Measurements from ENCODE around the gene ANKRD28.
"Not testable (repeated sequence)": the region's sequence is repeated elsewhere in the genome, so short reads cannot be mapped to it uniquely, and the experiment has no call there.

Gene ANKRD28

DNA sequence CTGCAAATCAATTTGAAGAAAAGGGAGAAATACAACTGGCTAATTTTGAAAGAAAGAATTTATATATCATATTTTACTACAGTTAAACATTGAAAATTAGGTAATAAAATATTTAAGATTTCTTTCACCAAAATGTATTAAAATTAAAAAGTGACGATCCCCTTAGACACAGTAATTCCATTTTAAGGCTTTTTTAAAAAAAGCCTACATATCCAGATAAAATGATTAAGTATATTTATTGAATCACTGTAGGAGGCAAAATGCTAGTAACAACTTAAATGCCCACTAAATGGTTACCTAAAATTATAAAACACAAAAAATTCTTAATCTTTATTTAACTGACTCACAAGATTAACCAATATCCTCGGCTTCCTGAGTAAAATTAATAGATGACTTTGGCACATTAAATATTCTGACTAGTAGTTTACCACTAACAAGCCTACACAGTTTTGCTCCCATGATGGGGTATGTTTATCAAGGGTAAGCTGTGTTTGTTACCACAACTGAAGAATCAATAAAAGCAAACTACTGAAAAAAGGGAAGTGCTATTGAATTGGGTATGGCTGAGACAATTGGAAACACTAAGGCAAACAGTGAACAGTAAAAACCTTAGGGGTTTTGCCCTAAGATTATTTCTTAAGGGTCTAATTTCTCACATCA, 28.4 kb downstream of the ANKRD28 start:
- no peak for DNase-seq (ENCODE audit: low read depth)

DNA sequence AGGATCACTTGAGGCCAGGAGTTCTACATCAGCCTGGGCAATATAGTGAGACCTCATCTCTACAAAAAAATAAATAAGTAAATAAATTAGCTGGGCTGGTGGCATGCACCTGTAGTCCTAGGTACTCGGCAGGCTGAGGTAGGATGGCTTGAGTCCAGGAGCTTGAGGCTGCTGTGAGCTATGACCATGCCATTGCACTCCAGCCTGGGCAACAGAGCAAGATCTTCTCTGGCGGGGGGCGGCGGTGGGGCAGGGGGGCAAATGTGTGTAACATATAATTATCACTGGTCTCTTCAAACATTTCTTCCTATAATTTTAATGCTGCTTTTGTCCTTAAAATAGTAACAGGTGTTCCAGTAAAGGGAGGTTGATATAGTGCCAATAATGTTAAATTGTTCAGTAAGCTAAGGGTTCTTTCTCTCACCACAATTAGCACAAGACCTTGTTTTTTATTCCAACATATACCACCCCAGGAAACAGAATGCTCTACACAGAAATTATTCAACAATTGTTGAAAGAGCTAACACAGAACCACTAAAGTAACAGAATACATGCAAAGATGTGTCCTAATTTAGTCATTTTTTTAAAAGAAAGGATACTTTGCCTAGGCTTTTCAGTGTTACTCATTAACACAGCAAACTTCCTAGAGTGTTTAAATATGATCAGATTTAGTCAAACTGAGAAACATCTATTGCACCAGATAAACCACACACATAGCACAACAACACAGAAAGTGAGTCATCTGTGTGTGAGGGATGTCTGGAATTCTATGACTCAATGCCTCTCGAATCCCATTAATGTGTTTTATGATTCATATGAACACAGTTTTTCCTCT, 29.1 kb downstream of the ANKRD28 start:
- DNase-seq (ENCODE audit: low read depth): no peak

DNA sequence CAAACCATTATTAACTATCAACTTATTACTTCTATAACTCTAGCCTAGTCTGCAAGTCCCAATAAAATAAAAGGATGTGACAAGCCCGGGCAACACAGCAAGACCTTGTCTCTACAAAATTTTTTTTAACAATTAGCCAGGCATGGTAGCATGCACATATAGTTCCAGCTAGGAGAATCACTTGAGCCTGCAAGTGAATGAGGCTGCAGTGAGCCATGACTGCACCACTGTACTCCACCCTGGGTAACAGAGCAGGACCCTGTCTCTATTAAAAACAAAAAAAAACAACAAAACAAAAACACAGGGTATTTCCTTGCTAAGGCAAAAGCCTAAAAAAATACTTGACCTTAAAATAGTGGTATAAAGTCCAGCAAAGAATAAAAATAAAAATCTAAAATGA, 31.4 kb downstream of the ANKRD28 start:
- no peak for DNase-seq (ENCODE audit: low read depth)

DNA sequence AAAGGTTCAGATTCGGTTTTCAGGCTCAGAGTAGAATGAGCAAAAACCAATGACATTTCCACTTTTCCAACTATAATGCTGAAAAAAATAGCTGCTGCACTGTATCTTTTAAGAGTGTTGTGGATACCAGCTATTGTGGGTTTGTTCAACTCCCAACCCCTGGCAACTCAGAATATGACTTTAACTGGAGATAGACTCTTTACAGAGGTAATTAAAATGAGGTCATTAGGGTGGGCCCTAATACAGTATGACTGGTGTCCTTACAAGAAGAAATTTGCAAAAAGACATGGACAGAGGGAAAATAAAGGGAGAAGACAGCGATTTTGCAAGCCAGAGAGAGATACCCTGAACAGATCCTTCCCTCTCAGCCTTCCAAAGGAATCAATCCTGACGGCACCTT, 39.5 kb downstream of the ANKRD28 start:
- DNase-seq (ENCODE audit: low read depth): no peak

DNA sequence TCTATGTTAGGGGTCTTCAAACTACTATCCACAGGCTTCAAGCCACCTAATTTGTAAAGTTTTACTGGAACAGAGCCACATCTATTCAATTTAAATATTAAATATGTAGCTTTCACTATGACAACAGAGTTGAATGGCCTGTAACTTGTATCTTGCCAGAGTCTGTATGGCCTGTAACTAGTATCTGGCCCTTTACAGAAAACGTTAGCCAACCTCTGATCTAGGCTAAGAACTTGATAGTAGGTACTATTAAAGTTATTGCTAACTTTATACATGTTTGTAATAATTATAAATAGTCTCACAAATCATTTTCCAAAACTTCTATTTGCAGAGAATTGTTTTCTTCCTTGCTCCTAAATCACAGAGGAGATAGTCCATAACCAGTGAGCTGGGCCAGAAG, 40.0 kb downstream of the ANKRD28 start:
- no peak for DNase-seq (ENCODE audit: low read depth)

DNA sequence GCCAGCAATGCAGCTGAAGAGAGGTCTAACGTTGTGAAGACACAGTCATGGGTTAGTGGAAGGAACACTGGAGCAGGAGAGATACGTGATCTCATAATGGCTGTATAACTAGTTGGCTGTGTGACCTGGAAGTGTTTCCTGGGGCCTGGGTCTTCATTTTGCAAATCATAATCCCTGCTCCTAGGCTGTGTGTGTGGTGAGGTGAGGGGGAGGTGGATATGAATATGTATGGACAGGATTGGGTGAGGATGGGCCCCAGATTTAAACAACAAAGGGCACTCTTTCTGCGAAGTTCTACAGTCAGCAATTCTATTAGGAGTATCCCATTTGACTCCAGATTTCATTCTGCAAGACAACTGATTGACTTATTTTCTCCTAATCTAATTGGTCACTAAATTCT, 41.3 kb downstream of the ANKRD28 start:
- no peak for DNase-seq (ENCODE audit: low read depth)

DNA sequence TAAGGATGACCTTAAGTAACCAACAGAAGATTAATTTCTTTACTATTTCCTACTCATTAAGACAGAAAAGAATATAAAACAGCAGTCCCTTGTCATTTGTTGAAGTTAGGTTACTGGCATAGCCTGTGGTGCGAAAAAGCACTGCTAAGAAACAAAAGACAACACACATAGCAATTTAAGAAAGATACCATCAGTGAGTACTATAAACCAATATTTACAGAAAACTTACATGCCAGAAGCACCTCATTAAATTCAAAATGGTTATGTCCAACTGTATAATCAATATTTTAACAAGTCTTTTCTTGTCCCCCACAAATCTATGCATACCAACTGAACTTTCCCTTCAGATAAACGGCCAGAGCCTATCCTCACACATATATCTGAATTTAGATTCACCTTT, 42.0 kb downstream of the ANKRD28 start:
- no peak for DNase-seq (ENCODE audit: low read depth)

DNA sequence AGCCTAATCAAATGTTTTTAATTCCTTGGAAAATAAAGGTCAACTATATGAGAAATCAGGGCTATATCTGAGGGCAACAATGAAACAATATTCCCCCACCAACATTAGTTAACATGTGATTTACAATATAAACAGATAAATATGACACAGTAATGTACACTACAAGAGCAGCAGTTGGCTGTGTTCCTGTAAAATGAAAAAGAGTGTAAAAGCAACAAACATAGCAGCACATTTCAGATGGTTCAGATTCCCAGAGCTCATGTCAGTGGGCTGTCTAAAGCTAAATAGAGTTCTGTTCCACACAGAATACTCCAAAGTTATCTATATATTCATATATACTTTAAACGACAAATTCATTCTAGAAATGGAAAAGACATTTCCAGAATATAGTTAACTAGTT, 42.6 kb downstream of the ANKRD28 start:
- no peak for DNase-seq (ENCODE audit: low read depth)

DNA sequence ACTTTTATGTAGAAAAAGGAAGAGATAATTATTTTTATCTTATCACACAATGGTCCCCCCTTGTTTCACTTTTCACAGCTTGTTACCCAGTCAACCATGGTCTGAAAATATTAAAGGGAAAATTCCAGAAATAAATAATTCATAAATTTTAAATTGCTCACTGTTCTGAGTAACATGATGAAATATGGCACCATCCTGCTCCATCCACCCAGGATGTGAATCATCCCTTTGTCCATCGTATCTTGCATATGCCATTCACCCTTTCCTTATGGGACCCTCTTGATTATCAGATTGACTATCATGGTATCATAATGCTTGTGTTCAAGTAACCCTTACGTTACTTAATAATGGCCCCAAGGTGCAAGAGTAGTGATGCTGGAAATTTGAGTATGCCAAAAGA, 43.7 kb downstream of the ANKRD28 start:
- DNase-seq (ENCODE audit: low read depth): no peak

DNA sequence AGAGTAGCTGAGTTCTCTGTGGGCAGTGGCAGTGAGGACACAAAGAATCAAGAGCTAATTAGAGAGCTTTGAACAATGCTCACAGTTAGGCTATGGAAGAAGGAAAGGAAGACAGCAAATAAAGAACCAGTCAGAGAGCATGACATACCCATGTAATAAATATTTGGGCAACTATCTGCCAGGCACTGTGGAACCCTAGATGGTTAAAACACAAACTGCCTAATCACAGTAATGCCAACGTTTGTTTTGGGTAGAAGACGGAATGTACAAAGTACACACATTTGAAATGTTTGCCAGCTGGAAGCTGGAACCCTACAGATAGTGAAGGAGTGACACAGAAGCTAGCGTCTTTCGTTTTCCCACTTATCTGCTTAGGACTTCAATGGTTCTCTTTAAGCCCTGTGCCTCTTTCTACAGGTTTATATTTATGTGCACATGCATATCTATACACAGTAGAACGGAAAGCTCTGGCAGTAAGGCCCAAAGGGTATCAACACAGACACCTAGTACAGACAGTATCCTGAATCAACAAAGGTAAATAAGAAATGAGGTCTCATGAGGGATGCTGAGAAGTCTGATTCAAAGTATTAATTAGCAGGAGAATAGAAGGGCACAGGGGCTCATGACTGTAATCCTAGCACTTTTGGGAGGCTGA, 44.6 kb downstream of the ANKRD28 start:
- DNase-seq (ENCODE audit: low read depth): no peak

DNA sequence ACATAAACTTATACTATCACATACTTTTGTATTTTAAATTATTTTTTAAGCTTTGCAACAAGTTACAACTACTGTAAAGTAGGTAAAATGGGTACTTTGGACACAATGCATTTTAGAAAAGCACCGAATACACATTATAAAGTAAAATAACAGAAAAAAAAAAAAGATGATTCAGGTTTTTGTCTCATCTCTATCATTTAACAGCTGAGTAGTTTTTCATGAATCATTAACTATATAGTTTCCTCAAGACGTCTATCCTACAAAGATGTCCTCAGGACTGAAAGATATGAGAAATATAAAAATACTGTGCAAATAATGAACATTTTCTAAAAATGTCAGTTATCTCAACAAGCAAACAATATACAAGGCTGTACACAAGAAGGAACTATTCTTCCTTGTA, 46.9 kb downstream of the ANKRD28 start:
- no peak for DNase-seq (ENCODE audit: low read depth)

DNA sequence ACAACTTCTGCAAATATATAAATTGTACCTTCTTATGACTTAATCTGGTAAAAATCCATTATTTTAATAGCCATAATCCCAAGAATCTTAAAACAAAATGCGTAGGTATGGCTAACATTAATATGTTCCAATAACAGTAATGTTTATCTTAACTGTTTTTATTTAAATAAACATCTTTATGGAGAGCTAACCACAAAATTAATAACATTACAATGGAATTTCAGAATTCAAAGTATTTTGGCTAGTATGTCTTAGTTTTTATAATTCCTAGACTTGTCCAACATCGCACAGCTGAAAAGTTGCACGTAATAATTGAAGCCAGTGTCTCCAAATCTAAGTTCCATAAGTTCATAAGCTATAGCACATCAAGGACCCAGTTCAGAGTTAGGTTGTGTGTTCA, 47.6 kb downstream of the ANKRD28 start:
- DNase-seq (ENCODE audit: low read depth): no peak

DNA sequence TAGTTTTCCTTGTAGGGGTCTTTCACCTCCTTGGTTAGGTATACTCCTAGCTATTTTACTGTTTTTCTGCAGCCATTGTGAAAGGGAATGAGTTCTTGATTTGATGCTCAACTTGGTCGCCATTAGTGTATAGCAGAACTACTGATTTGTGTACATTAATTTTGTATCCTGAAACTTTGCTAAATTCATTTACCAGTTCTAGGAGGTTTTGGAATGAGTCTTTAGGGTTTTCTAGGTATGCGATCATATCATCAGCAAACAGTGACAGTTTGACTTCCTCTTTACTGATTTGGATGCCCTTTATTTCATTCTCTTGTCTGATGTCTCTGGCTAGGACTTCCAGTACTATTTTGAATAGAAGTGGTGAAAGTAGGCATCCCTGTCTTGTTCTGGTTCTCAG, 51.9 kb downstream of the ANKRD28 start:
- DNase-seq (ENCODE audit: low read depth): not testable (repeated sequence)

DNA sequence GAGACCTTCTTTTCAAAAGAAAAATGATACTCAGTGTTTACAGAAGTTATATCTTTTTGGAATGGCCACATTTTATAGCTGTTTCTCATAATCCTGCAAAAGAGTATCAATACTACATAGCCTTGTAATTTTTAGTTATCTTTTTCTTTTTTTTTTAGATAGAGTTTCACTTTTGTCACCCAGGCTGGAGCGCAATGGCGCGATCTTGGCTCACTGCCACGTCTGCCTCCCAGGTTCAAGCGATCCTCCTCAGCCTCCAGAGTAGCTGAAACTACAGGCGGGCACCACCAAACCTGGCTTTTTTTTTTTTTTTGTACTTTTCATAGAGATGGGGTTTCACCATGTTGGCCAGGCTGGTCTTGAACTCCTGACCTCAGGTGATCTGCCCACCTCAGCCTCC, 53.6 kb downstream of the ANKRD28 start:
- DNase-seq (ENCODE audit: low read depth): no peak

DNA sequence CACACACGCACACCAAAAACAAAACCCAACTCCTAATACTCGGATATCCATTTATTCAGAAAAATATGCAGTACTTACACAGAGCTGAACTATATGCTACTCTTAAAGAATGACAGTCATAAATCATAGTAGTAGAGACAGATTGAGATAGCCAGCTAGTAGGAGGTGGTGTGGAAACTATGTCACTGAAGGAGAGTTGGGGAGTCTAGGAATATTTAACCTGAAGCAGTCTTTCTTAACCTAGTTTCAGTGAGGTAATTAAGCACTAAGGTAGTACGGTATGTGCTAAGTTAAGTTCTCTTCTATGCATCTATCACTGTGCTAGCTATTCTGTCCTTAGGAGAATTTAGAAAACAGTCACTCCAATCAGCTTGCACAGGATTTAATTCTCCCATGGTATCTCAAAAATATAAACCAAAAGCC, 54.2 kb downstream of the ANKRD28 start:
- no peak for DNase-seq (ENCODE audit: low read depth)

DNA sequence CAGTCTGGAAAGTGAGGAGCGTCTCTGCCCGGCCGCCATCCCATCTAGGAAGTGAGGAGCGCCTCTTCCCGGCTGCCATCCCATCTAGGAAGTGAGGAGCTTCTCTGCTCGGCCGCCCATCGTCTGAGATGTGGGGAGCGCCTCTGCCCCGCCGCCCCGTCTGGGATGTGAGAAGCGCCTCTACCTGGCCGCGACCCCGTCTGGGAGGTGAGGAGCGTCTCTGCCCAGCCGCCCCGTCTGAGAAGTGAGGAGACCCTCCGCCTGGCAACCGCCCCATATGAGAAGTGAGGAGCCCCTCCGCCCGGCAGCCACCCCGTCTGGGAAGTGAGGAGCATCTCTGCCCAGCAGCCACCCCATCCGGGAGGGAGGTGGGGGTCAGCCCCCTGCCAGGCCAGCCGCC, 55.5 kb downstream of the ANKRD28 start:
- DNase-seq (ENCODE audit: low read depth): not testable (repeated sequence)

DNA sequence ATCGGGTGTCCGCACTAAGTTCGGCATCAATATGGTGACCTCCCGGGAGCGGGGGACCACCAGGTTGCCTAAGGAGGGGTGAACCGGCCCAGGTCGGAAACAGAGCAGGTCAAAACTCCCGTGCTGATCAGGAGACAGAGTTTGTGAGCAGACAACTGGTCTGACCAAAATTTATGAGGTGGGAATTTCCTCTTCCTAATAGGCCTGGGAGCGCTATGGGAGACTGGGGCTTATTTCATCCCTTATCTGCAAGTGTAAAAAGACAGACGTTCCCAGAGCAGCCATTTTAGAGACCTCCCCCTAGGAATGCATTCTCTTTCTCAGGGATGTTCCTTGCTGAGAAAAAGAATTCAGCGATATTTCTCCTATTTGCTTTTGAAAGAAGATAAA, 59.2 kb downstream of the ANKRD28 start:
- DNase-seq (ENCODE audit: low read depth): not testable (repeated sequence)

DNA sequence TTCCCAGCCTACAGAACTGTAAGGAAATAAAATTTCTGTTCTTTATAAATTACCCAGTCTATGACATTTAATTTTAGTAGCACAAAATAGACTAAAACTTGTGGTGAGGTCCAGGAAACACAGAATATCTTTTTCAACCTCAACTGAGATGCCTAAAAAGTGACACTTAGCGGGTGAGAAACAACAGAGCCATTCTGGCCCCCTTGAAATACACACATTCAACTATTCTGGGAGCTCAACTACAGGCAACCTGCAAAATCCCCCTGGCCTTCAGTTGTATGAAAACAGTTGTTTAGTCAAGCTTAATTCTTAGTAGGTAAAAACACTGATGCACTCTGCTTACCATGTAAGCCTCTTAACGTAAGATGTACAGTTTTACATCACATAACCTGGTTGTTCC, 66.8 kb downstream of the ANKRD28 start:
- no peak for DNase-seq (ENCODE audit: low read depth)

DNA sequence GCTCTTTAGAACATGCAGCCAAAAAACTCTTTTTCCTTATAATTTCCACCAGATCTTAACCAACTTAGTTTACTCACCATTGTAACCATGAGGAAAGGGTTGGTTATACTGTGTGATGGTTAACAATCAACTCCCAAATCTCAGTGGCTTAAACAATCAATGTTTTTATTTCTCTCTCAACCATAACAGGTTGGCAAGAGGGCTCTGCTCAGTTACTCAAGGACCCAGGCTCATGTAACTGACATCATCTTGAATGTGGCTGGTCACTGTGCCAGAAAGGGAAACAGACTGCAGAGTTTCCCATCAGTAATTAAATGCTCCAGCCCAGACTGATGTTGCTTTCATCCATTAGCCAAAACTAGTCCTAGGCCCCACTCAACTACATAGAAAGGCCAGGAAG, 69.0 kb downstream of the ANKRD28 start:
- no peak for DNase-seq (ENCODE audit: low read depth)

DNA sequence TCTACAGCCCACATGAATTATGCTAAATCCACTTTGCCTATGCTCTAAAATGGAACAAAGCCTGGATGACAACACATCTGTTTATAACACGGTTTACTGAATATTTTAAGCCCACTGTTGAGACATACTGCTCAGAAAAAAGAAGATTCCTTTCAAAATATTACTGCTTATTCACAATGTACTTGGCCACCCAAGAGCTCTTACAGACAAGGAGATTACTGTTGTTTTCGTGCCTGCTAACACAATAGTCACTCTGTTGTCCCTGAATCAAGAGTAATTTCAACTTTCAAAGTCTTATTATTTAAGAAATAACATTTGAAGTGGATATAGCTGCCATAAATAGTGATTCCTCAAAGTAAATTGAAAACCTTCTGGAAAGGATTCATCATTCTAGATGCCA, 70.9 kb downstream of the ANKRD28 start:
- no peak for DNase-seq (ENCODE audit: low read depth)

DNA sequence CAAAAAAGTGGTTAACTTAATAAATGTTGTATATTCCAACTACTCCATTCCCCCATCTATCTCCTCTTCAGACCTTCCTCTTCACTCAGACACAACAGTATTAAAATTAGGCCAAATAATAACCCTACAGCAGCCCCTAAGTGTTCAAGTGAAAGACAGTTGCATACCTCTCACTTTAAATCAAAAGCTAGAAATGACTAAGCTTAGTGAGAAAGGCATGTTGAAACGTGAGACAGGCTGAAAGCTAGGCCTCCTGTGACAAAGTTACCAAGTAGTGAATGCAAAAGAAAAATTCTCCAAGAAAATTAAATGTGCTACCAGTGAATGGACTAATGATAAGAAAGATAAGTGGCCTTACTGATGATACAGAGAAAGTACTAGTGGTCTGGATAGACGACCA, 71.7 kb downstream of the ANKRD28 start:
- no peak for DNase-seq (ENCODE audit: low read depth)

DNA sequence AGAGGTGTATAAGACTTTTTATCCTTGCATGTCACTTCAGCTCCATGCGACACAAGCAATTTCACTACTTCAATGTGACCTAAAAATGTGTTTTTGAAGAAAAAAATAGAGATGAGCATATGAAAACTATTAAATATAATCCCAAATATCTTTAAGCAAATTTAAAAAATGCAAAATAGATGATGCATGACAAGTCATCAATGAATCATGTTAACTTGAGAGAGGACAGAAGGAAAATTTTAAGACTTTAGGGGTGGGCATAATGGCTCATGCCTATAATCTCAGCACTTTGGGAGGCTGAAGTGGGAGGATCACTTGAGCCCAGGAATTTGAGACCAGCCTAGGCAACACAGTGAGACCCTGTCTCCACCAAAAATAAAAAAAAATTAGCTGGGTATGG, 73.3 kb downstream of the ANKRD28 start:
- DNase-seq (ENCODE audit: low read depth): no peak

DNA sequence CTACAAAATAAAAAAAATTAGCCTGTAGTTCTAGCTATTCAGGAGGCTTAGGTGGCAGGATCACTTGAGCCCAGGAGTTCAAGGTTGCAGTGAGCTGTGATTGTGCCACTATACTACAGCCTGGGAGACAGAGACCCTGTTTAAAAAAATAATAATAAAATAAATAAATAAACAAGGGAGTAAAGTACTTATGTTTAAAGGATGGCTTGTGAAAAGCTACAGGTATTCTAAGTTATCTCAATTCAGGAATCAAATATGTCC, 74.2 kb downstream of the ANKRD28 start:
- DNase-seq (ENCODE audit: low read depth): no peak

Data from T follicular helper cell (primary cell).